VCaP (cell line): Measurements from ENCODE around the gene FRMPD4.
A peak's percentile ranks its signal among the peaks of the same experiment; 100 is the strongest.

Experiments used
- H3K27ac ChIP-seq: fragments of 450-650 bp; 2 replicates; pipeline ENCODE4 v1.5.1; 2017
- TF ChIP-seq, protein P1 (sequence below): fragments of 450-650 bp; conservative IDR thresholded peaks from 2 replicates; pipeline ENCODE4 v1.5.1; 2017; ENCODE audit warnings: mild to moderate bottlenecking, moderate library complexity

FRMPD4 gene

GRCh38 chrX:12716574-12716973 lies 578.3 kb downstream of the FRMPD4 start:
- TF ChIP-seq, protein P1, sequence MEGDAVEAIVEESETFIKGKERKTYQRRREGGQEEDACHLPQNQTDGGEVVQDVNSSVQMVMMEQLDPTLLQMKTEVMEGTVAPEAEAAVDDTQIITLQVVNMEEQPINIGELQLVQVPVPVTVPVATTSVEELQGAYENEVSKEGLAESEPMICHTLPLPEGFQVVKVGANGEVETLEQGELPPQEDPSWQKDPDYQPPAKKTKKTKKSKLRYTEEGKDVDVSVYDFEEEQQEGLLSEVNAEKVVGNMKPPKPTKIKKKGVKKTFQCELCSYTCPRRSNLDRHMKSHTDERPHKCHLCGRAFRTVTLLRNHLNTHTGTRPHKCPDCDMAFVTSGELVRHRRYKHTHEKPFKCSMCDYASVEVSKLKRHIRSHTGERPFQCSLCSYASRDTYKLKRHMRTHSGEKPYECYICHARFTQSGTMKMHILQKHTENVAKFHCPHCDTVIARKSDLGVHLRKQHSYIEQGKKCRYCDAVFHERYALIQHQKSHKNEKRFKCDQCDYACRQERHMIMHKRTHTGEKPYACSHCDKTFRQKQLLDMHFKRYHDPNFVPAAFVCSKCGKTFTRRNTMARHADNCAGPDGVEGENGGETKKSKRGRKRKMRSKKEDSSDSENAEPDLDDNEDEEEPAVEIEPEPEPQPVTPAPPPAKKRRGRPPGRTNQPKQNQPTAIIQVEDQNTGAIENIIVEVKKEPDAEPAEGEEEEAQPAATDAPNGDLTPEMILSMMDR = no peak
- no peak overlapping the region for H3K27ac ChIP-seq

- TF ChIP-seq, protein P1 = no peak
- H3K27ac ChIP-seq = no peak overlapping the region
These were observed 581.6 kb downstream of the FRMPD4 start for GRCh38 chrX:12719837-12720236.

GRCh38 chrX:12721042-12721441 lies 582.8 kb downstream of the FRMPD4 start:
- TF ChIP-seq, protein P1 = no peak
- no peak overlapping the region for H3K27ac ChIP-seq

- TF ChIP-seq, protein P1 = no peak
- H3K27ac ChIP-seq = no peak overlapping the region
These were observed 584.0 kb downstream of the FRMPD4 start for GRCh38 chrX:12722314-12722713.

DNA sequence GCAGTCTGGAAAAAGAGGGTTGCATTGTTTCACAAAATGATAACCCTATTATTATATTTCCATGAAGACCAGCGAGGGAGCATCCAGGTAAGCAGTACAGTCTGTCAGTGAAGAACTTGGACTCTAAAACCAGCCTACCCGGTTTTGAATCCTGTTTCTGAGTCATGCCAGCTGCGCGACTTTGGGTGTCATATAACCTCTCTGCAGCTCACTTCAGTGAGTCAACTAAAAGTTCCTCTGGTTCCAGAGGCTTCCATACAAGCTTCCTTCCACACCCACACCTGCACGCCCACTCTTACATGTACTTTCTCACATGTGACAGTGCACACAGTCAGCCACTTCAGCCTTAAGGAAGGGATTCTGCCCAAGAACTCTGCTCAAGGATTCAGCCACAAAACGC lies 603.1 kb downstream of the FRMPD4 start:
- peak overlapping the region; percentile 34; the same call in 1 of the 2 replicates for H3K27ac ChIP-seq
- TF ChIP-seq, protein P1 = no peak

- TF ChIP-seq, protein P1 = no peak
- H3K27ac ChIP-seq = no peak overlapping the region
These were observed 609.2 kb downstream of the FRMPD4 start for GRCh38 chrX:12747433-12747832.

GRCh38 chrX:12751887-12752286 lies 613.6 kb downstream of the FRMPD4 start:
- H3K27ac ChIP-seq = no peak overlapping the region
- TF ChIP-seq, protein P1 = no peak

DNA sequence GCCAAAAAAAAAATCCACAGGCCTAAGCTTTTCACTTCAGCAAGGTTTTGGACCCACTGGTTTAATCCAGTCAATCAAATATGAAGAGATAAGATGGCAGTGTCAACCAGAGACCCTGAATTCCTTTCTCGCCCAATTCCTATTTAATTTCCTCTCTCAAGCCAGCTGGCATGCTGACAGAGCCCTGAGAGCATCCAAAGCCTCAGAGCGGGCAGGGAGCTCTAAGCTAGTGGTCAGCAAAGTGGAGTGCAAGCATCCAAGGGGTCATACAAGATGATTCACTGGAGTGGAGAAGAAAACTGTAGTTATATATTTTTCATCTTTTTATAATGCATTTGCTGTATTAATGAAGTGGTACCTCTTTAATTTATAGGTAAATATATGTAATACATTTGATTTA lies 615.1 kb downstream of the FRMPD4 start:
- no peak overlapping the region for H3K27ac ChIP-seq
- TF ChIP-seq, protein P1 = no peak
